Panc1 (cell line): ENCODE results near the gene UNC119B. TPM values are rescaled to one million over a fixed set of nuclear protein-coding genes. Genes with fewer than 3 reads are reported as not detected.

Experiments used
- ATAC-seq: fragments of 200-7000 bp; cut with Tn5 transposase; 2 replicates; pipeline ENCODE4 v1.9.1; 2020; ENCODE audit warnings: mild to moderate bottlenecking, moderate library complexity
- BruUV-seq: library from RNA; stranded (reverse); fragments of 400-500 nt; replicated peaks from 2 replicates; lab custom pipeline; 2021; lab: Mats Ljungman, UMichigan
- CTCF ChIA-PET: fragments of 300-600 bp; sonication (Branson Sonifier 250); formaldehyde crosslinking; loops from one replicate; lab custom pipeline; 2022; ENCODE audit warnings: antibody characterized with exemption; lab: Charles Lee
- POLR2A ChIA-PET: fragments of 300-600 bp; sonication (Branson Sonifier 250); formaldehyde crosslinking; loops from one replicate; lab custom pipeline; 2022; ENCODE audit warnings: antibody characterized with exemption; lab: Charles Lee
- DNase-seq: peaks from one replicate; pipeline ENCODE4 v3.0.0-alpha.2; 2010; ENCODE audit warnings: low read depth, low spot score
- H3K27ac ChIP-seq: 2 replicates; pipeline ENCODE4 v1.5.1; 2011; ENCODE audit warnings: mild to moderate bottlenecking, low read length, inconsistent platforms
- H3K27me3 ChIP-seq: fragments of 200-500 bp; sonication (Bioruptor generic); 2 replicates; pipeline ENCODE4 v1.6.0; 2014; ENCODE audit warnings: low read length, inconsistent platforms; ENCODE audit not compliant: control insufficient read depth, insufficient read depth
- H3K36me3 ChIP-seq: fragments of 200-500 bp; sonication (Bioruptor generic); 2 replicates; pipeline ENCODE4 v1.5.1; 2014; ENCODE audit warnings: inconsistent platforms, mild to moderate bottlenecking, low read length, moderate library complexity; ENCODE audit not compliant: control insufficient read depth, insufficient read depth
- H3K4me1 ChIP-seq: 2 replicates; pipeline ENCODE4 v1.5.1; 2011; ENCODE audit warnings: inconsistent platforms, mild to moderate bottlenecking, low read length, moderate library complexity; ENCODE audit not compliant: control insufficient read depth, insufficient read depth
- H3K4me3 ChIP-seq, 2 experiments: 2 replicates each; pipeline ENCODE4 v1.5.1; 2011 to 2012; ENCODE audit warnings: low read depth in 2 of 2, low read length in 2 of 2, mild to moderate bottlenecking in 2 of 2, inconsistent platforms in 1 of 2, moderate library complexity in 1 of 2
- H3K9me3 ChIP-seq: fragments of 200-500 bp; sonication (Bioruptor generic); 2 replicates; pipeline ENCODE4 v1.5.1; 2014; ENCODE audit warnings: low read depth, mild to moderate bottlenecking, inconsistent platforms, low read length, moderate library complexity; ENCODE audit not compliant: control insufficient read depth, insufficient read depth
- CTCF ChIP-seq: fragments of 450-650 bp; IDR thresholded peaks from 2 replicates; pipeline ENCODE4 v1.5.1; 2017; ENCODE audit warnings: mild to moderate bottlenecking
- POLR2AphosphoS5 ChIP-seq: IDR thresholded peaks from 2 replicates; pipeline ENCODE4 v1.6.1; 2012; ENCODE audit warnings: mild to moderate bottlenecking, low read depth, low read length, moderate library complexity
- REST ChIP-seq, 2 experiments: IDR thresholded peaks; 2 replicates each; pipeline ENCODE4 v1.6.1; 2011 to 2012; ENCODE audit warnings: low read depth in 2 of 2, control low read depth in 1 of 2, low read length in 1 of 2, mild to moderate bottlenecking in 1 of 2, moderate library complexity in 1 of 2; ENCODE audit not compliant: insufficient read depth in 1 of 2
- SIN3A ChIP-seq: IDR thresholded peaks from 2 replicates; pipeline ENCODE4 v1.6.1; 2012; ENCODE audit warnings: low read depth, mild to moderate bottlenecking, low read length, moderate library complexity, borderline replicate concordance; ENCODE audit not compliant: insufficient read depth
- TCF7L2 ChIP-seq: IDR thresholded peaks from 2 replicates; pipeline ENCODE4 v1.6.1; 2011; ENCODE audit warnings: mild to moderate bottlenecking, low read depth, low read length, inconsistent platforms
- in situ Hi-C: cut with HindIII; loops from 2 replicates; pipeline ENCODE4 v1.10.0; 2016; ENCODE audit warnings: low sequenced_read_pairs, low pct_unique_long_range_greater_than_20kb
- intact Hi-C: fragments of 100-400 bp; cut with micrococcal nuclease; formaldehyde crosslinking; loops from one replicate; pipeline ENCODE4 v1.10.0; 2022; ENCODE audit not compliant: unreplicated experiment
- total RNA-seq: library from RNA; stranded (reverse); gene quantifications from one replicate; pipeline ENCODE4 v1.2.1, GENCODE V29; 2021; ENCODE audit not compliant: unreplicated experiment

UNC119B gene
- total RNA-seq, 1 experiment from 2014 or later: 26.0 TPM

DNA sequence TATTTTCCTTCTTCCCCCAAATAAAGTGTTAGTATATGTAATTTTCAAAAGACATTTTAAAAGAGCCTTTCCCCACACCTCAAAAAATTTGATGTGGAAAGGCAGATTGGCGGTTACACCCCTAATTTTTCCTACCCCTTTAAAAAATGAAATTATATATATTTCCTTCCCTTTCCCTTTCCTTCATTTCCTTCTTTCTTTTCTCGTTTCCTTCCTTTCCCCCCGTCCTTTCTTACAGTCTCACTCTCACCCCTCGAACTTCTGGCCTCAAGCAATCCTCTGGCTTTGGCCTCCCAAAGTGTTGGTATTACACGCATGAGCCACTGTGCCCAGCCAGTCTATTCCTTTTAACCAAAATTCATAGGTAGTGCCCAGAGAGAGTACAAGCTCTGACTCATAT, 4.2 kb upstream of the UNC119B start:
- Histone ChIP-seq H3K27ac (no peak overlapping the region), H3K27me3 (no peaks in the 10 kb centered on the region), H3K4me3 (no peak overlapping the region), H3K4me1 (peaks cover 5% of the 10 kb centered on the region; the same call in 1 of the 2 replicates), H3K36me3 (peaks cover 3% of the 10 kb centered on the region; the same call in 1 of the 2 replicates), H3K9me3 (no peaks in the 10 kb centered on the region)
- no peak for TF ChIP-seq REST (IDR thresholded peaks at IDR 0.05; ENCODE audit: insufficient read depth in 1 of 2, low read depth in 2 of 2, low read length in 1 of 2)
- TF ChIP-seq POLR2AphosphoS5: no peak
- TF ChIP-seq CTCF: no peak
- TF ChIP-seq TCF7L2: no peak
- TF ChIP-seq SIN3A: no peak
- POLR2A ChIA-PET: no interaction called here
- no peak for ATAC-seq
- in situ Hi-C loops (no loop called here), intact Hi-C loops (no loop called here)
- CTCF ChIA-PET: interaction anchor here (0.6 kb wide), 1 partner anchor 59 kb away, joined by 4 read pairs; no protein-coding TSS in a partner anchor
- BruUV-seq: no TSS peak
- DNase-seq: no peak

- in situ Hi-C loops: no loop called here
- ATAC-seq (no peak), DNase-seq (no peak)
- intact Hi-C loops: no loop called here
- Histone ChIP-seq H3K27ac (no peak overlapping the region), H3K36me3 (peaks cover 3% of the 10 kb centered on the region; the same call in 1 of the 2 replicates), H3K4me3 (no peak overlapping the region), H3K27me3 (no peaks in the 10 kb centered on the region), H3K9me3 (no peaks in the 10 kb centered on the region), H3K4me1 (peaks cover 15% of the 10 kb centered on the region)
- ChIA-PET POLR2A (no interaction called here), CTCF (no interaction called here)
- no peak for TF ChIP-seq TCF7L2
- TF ChIP-seq SIN3A: no peak
- TF ChIP-seq POLR2AphosphoS5: no peak
- no peak for TF ChIP-seq REST (IDR thresholded peaks at IDR 0.05; ENCODE audit: insufficient read depth in 1 of 2, low read depth in 2 of 2, low read length in 1 of 2)
- no peak for TF ChIP-seq CTCF
- no TSS peak for BruUV-seq
These were observed 1.6 kb upstream of the UNC119B start for GRCh38 chr12:120708651-120709050.
